ENCODE results near the gene RHOT2. TPM values are rescaled to one million over a fixed set of nuclear protein-coding genes. Genes with fewer than 3 reads are reported as not detected.

Gene RHOT2
- total and polyA plus RNA-seq, 2 donors (not counting 3 experiments of a cell fraction or from before 2014, with no cell fraction given) = 106 to 139 TPM

GRCh38 chr16:679814-680624 is 12.1 kb downstream of the RHOT2 start, which contains the start of gene STUB1:
Gene STUB1 (plus strand): TSS chr16:680410. CDS start chr16:680526, 116 bp downstream.
- peak within 1 kb of the TSS; percentile 76 for H2AFZ ChIP-seq (ENCODE audit: low read depth, low read length)
- no peaks in the 10 kb centered on the region for H3K27me3 ChIP-seq (ENCODE audit: control insufficient read depth in 2 of 2, insufficient read depth in 2 of 2, low read length in 2 of 2)
- peak within 1 kb of the TSS; percentile 31 for H3K27ac ChIP-seq (ENCODE audit: insufficient read depth, low read depth, low read length)
- DNase-seq (ENCODE audit: low read depth, low spot score) (peak; percentile 90), FAIRE-seq (peak; percentile 81)
- H3K79me2 ChIP-seq (ENCODE audit: control insufficient read depth, insufficient read depth, low read length) = peaks cover 31% of the 10 kb centered on the region
- H3K4me3 ChIP-seq (replicated peaks in 1 of 3; ENCODE audit: insufficient read depth in 1 of 3, low read depth in 1 of 3, low read length in 3 of 3) = peak within 1 kb of the TSS; percentile 68 to 83 (median 71)
- ChIA-PET CTCF (interaction anchor here (0.7 to 1.8 kb wide), 4 partner anchors 12 to 101 kb away, joined by 3 to 5 read pairs (median 4); no protein-coding TSS in a partner anchor), POLR2A (no interaction called here)
- peak within 1 kb of the TSS; percentile 49 for H3K9ac ChIP-seq (replicated peaks; ENCODE audit: extremely low read depth, insufficient read depth, low read length)
- BruUV-seq (replicated peaks) = no TSS peak
- H3K4me1 ChIP-seq (ENCODE audit: control insufficient read depth, extremely low read depth, insufficient read depth, low read length) = peaks cover 20% of the 10 kb centered on the region
- peaks cover 7 to 12% of the 10 kb centered on the region in 2 experiments for H3K36me3 ChIP-seq (ENCODE audit: control insufficient read depth in 2 of 2, extremely low read depth in 1 of 2, insufficient read depth in 2 of 2, low read length in 2 of 2)
- intact Hi-C loops (cut with micrococcal nuclease) (loop anchor here (1.0 kb wide), 1 partner anchor 12 kb away; the partner anchor contains the start of gene RHOT2), dilution Hi-C loops (cut with MboI; ENCODE audit: extremely low pct_ligation_motif_present, low sequenced_read_pairs) (no loop called here)
- H3K9me1 ChIP-seq (replicated peaks; ENCODE audit: control insufficient read depth, extremely low read depth, insufficient read depth, low read length) = no peaks in the 10 kb centered on the region
- no peaks in the 10 kb centered on the region for H4K20me1 ChIP-seq (replicated peaks; ENCODE audit: control insufficient read depth, extremely low read depth, insufficient read depth, low read length)
- TF ChIP-seq EZH2 (IDR thresholded peaks at IDR 0.05; ENCODE audit: borderline replicate concordance, low read depth, low read length, severe bottlenecking) = no peak
- peak; percentile 92 for TF ChIP-seq POLR2A (IDR thresholded peaks at IDR 0.05; ENCODE audit: low read depth, low read length)
- peak; percentile 89 for TF ChIP-seq POLR2AphosphoS5 (IDR thresholded peaks at IDR 0.05; ENCODE audit: insufficient read depth, low read depth, low read length)
- TF ChIP-seq CTCF (IDR thresholded peaks at IDR 0.05; ENCODE audit: extremely low read depth in 1 of 2, insufficient read depth in 1 of 2, low read depth in 1 of 2, low read length in 2 of 2) = no peak
- no peaks in the 10 kb centered on the region for H3K9me3 ChIP-seq (replicated peaks; ENCODE audit: control insufficient read depth, insufficient read depth, low read length)
- peak within 1 kb of the TSS; percentile 66 for H3K4me2 ChIP-seq (ENCODE audit: insufficient read depth, low read length)

Measured in endothelial cell of umbilical vein (primary cell).